Measurements from ENCODE around the gene CARD9. TPM values are rescaled to one million over a fixed set of nuclear protein-coding genes. Genes with fewer than 3 reads are reported as not detected.

CARD9 gene
- total RNA-seq, 1 donor from 2014 or later: 1.4 TPM

DNA sequence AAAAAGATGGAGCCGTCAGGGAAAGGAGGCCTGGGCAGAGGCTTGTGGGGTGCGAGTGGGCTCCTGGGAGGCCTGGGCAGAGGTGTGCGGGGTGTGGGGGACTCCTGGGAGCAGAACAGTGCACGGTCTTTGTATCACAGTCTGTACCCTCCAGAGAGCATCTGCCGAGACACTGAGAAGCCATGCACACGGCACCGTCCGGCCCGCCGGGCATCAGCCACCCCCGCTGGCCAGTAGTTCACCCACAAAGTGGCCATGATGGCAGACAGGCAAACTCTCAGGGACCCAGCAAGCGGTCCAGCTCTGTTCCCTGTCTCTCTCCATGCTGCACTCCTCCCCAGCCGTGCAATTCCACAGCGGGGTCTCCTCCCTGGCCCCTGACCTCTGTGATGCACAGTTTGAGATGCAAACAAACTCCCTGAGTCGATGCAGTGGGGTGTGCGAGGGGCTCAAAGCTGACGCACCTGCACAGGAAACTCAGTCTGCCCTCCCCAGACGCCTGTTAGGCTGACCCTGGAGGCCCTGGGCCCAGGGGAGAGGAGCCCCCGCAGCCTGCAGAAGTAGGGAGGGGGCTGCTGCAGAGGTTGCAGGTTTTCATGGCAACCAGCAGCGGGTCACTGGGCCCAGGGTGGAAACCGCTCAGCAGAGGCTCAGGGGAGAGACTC lies 55.2 kb downstream of the CARD9 start:
- TF ChIP-seq, protein P1, sequence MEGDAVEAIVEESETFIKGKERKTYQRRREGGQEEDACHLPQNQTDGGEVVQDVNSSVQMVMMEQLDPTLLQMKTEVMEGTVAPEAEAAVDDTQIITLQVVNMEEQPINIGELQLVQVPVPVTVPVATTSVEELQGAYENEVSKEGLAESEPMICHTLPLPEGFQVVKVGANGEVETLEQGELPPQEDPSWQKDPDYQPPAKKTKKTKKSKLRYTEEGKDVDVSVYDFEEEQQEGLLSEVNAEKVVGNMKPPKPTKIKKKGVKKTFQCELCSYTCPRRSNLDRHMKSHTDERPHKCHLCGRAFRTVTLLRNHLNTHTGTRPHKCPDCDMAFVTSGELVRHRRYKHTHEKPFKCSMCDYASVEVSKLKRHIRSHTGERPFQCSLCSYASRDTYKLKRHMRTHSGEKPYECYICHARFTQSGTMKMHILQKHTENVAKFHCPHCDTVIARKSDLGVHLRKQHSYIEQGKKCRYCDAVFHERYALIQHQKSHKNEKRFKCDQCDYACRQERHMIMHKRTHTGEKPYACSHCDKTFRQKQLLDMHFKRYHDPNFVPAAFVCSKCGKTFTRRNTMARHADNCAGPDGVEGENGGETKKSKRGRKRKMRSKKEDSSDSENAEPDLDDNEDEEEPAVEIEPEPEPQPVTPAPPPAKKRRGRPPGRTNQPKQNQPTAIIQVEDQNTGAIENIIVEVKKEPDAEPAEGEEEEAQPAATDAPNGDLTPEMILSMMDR (conservative IDR thresholded peaks at IDR 0.05): no peak
- peak overlapping the region; percentile 12 for H3K27ac Mint-ChIP-seq (ENCODE audit: unreplicated experiment)
- H3K4me3 Mint-ChIP-seq: no peak overlapping the region
- H3K36me3 Mint-ChIP-seq (ENCODE audit: low read depth): no peaks in the 10 kb centered on the region
- no peaks in the 10 kb centered on the region for H3K27me3 Mint-ChIP-seq (ENCODE audit: low read depth)
- H3K9me3 Mint-ChIP-seq: peaks cover 14% of the 10 kb centered on the region
- H3K4me1 Mint-ChIP-seq: peaks cover 6% of the 10 kb centered on the region
- no peak for DNase-seq (ENCODE audit: low read depth, low spot score)

DNA sequence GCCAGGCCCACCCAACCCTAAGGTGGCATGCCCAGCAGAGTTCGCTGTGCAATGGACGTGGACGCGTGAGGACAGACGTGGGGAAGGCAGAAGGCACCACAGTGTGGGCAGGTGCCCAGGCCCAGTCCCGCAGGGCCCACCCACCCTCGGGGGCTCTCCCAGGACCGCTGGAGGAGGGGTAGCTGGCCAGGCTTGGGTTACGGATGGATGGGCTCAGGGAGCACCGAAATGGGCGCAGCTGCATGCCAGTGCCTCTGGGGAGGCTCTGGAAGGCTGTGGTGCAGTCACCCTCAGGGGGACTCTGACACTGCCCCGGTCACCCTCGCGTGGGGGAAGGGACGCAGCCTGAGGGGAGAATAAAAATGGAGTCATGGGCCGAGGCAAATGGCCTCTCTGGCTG lies 55.8 kb downstream of the CARD9 start:
- no peaks in the 10 kb centered on the region for H3K36me3 Mint-ChIP-seq (ENCODE audit: low read depth)
- no peak for DNase-seq (ENCODE audit: low read depth, low spot score)
- peak overlapping the region; percentile 12 for H3K27ac Mint-ChIP-seq (ENCODE audit: unreplicated experiment)
- peaks cover 14% of the 10 kb centered on the region for H3K9me3 Mint-ChIP-seq
- peaks cover 6% of the 10 kb centered on the region for H3K4me1 Mint-ChIP-seq
- TF ChIP-seq, protein P1 (conservative IDR thresholded peaks at IDR 0.05): no peak
- no peaks in the 10 kb centered on the region for H3K27me3 Mint-ChIP-seq (ENCODE audit: low read depth)
- H3K4me3 Mint-ChIP-seq: no peak overlapping the region

DNA sequence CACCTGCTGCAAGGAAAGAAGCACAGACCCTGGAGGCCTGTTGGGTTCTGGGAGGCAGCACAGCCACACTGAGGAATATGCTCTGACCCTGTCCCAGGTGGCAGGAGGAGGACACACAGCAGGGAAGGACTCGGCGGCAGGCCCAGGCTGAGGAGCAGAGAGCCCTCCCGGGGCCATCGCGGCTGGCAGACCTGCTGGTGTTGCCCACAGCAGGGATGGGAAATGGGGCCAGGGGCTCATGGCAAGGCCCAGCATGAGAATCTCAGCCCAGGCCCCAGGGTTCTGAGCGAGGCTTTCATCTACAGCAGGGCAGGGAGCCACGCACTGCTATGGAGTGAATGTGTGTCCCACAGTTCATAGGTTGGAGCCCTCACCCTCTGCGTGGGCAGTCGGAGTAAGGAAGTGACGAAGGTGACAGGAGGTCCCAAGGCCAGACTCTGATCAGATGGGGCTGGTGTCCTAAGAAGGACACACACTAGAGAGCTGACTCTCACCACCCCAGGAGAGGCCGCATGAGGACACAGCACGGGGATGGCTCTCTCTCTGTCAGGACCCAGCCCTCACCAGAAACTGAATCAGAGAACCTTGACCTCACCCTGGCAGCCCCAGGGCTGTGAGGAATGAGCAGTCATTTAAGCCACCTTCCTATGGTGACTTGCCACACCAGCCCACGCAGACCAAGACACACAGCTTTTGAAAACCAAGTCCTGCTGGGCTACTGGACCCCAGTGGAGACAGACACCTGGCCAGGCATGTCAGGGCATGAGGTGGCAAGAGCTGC lies 56.4 kb downstream of the CARD9 start:
- Mint-ChIP-seq H3K27ac (ENCODE audit: unreplicated experiment) (no peak overlapping the region), H3K4me3 (no peak overlapping the region), H3K36me3 (ENCODE audit: low read depth) (no peaks in the 10 kb centered on the region), H3K4me1 (peaks cover 6% of the 10 kb centered on the region), H3K27me3 (ENCODE audit: low read depth) (no peaks in the 10 kb centered on the region), H3K9me3 (peaks cover 14% of the 10 kb centered on the region)
- DNase-seq (ENCODE audit: low read depth, low spot score): no peak
- TF ChIP-seq, protein P1 (conservative IDR thresholded peaks at IDR 0.05): no peak

DNA sequence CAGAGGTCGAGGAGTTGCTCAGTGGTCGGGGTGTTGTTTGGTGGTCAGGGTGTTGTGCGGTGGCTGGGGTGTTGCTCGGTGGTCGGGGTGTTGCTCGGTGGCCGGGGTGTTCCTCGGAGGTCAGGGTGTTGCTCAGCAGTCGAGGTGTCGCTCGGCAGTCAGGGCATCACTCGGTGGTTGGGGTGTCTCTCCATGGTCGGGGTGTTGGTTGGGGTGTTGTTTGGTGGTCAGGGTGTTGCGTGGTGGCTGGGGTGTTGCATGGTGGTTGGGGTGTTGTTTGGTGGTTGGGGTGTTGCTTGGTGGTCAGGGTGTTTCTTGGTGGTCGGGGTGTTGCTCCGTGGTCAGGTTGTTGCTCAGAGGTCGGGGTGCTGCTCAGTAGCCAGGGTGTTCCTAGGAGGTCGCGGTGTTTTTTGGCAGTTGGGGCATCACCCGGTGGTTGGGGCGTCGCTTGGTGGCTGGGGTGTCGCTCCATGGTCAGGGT lies 57.2 kb downstream of the CARD9 start:
- H3K9me3 Mint-ChIP-seq: peaks cover 14% of the 10 kb centered on the region
- no peaks in the 10 kb centered on the region for H3K36me3 Mint-ChIP-seq (ENCODE audit: low read depth)
- no peaks in the 10 kb centered on the region for H3K27me3 Mint-ChIP-seq (ENCODE audit: low read depth)
- H3K27ac Mint-ChIP-seq (ENCODE audit: unreplicated experiment): peak overlapping the region; percentile 83
- TF ChIP-seq, protein P1 (conservative IDR thresholded peaks at IDR 0.05): no peak
- DNase-seq (ENCODE audit: low read depth, low spot score): no peak
- peaks cover 6% of the 10 kb centered on the region for H3K4me1 Mint-ChIP-seq
- H3K4me3 Mint-ChIP-seq: no peak overlapping the region

DNA sequence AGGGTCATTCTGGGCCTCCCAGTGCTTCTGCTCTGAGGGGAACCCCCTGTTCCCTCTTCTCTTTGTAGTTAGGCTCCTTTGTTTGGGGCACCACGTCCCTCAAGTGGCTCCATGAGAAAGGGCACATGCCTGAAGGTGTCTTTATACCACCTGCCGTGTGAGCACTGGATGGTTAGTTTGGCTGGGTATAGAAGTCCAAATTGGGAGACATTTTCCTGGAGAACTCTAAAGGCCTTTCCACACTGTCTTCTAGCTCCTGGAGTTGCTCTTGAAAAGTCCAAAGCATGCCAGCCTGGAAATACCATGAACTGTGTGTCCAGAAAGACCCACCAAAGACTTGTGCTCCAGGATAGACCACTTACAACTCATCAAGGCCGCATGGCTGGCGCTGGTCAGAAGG lies 58.5 kb downstream of the CARD9 start:
- Mint-ChIP-seq H3K36me3 (ENCODE audit: low read depth) (no peaks in the 10 kb centered on the region), H3K27me3 (ENCODE audit: low read depth) (no peaks in the 10 kb centered on the region), H3K4me1 (peaks cover 6% of the 10 kb centered on the region), H3K9me3 (peaks cover 14% of the 10 kb centered on the region), H3K4me3 (no peak overlapping the region), H3K27ac (ENCODE audit: unreplicated experiment) (no peak overlapping the region)
- no peak for DNase-seq (ENCODE audit: low read depth, low spot score)
- TF ChIP-seq, protein P1 (conservative IDR thresholded peaks at IDR 0.05): no peak
